Neuronal stem cell (in vitro differentiated cells): ENCODE results near the gene BCAS3.

Experiments
- DNase-seq: peaks from one replicate; pipeline ENCODE4 v3.0.0-alpha.2; 2013; ENCODE audit warnings: low spot score
- H2AFZ ChIP-seq: one replicate; pipeline ENCODE4 v1.6.1; 2013; ENCODE audit warnings: mild to moderate bottlenecking, low read length, inconsistent platforms
- H2AK5ac ChIP-seq: 2 replicates; pipeline ENCODE4 v1.6.1; 2013; ENCODE audit warnings: low read depth, mild to moderate bottlenecking, inconsistent platforms, low read length, moderate library complexity, mixed read lengths
- H2BK120ac ChIP-seq: 2 replicates; pipeline ENCODE4 v1.6.1; 2013; ENCODE audit warnings: low read depth, mild to moderate bottlenecking, inconsistent platforms, low read length, moderate library complexity, mixed read lengths
- H2BK12ac ChIP-seq: one replicate; pipeline ENCODE4 v1.6.1; 2013; ENCODE audit warnings: low read length, inconsistent platforms
- H2BK15ac ChIP-seq: 2 replicates; pipeline ENCODE4 v1.6.1; 2013; ENCODE audit warnings: mild to moderate bottlenecking, low read length, inconsistent platforms, mixed read lengths
- H2BK5ac ChIP-seq: one replicate; pipeline ENCODE4 v1.6.1; 2013; ENCODE audit warnings: inconsistent platforms, mild to moderate bottlenecking, low read length, moderate library complexity
- H3K14ac ChIP-seq: one replicate; pipeline ENCODE4 v1.6.1; 2013; ENCODE audit warnings: low read length, inconsistent platforms
- H3K18ac ChIP-seq: 2 replicates; pipeline ENCODE4 v1.6.1; 2013; ENCODE audit warnings: low read length, inconsistent platforms
- H3K23ac ChIP-seq: 2 replicates; pipeline ENCODE4 v1.6.1; 2013; ENCODE audit warnings: low read depth, mild to moderate bottlenecking, mixed read lengths, low read length, inconsistent platforms; ENCODE audit not compliant: poor library complexity
- H3K27ac ChIP-seq: replicated peaks from 3 replicates; pipeline ENCODE4 v1.5.1; 2013; ENCODE audit warnings: low read length, inconsistent platforms
- H3K27me3 ChIP-seq, 3 experiments: 2 replicates each; pipeline ENCODE4 v1.6.1; 2013; ENCODE audit warnings: low read length in 3 of 3, mild to moderate bottlenecking in 2 of 3, inconsistent platforms in 1 of 3, low read depth in 1 of 3, mixed read lengths in 1 of 3, moderate library complexity in 1 of 3; ENCODE audit not compliant: control insufficient read depth in 3 of 3, insufficient read depth in 3 of 3
- H3K36me3 ChIP-seq, 2 donors: replicated peaks in 1 of 2; 2 replicates each; pipeline ENCODE4 v1.6.1; 2013; ENCODE audit warnings: low read length in 2 of 2; ENCODE audit not compliant: control insufficient read depth in 2 of 2, insufficient read depth in 2 of 2
- H3K4ac ChIP-seq: 2 replicates; pipeline ENCODE4 v1.6.1; 2013; ENCODE audit warnings: inconsistent platforms, mild to moderate bottlenecking, low read length, moderate library complexity
- H3K4me1 ChIP-seq, 2 donors: 1 replicate in 1 of 2; 2 replicates in 1 of 2; pipeline ENCODE4 v1.6.1; 2013; ENCODE audit warnings: low read length in 2 of 2, low read depth in 1 of 2; ENCODE audit not compliant: control insufficient read depth in 2 of 2, insufficient read depth in 1 of 2
- H3K4me2 ChIP-seq: one replicate; pipeline ENCODE4 v1.6.1; 2013; ENCODE audit warnings: mild to moderate bottlenecking, low read length, inconsistent platforms; ENCODE audit not compliant: insufficient read depth, poor library complexity, severe bottlenecking
- H3K4me3 ChIP-seq, 2 donors: 2 replicates each; pipeline ENCODE4 v1.5.1; 2013; ENCODE audit warnings: low read length in 2 of 2, mild to moderate bottlenecking in 2 of 2, inconsistent platforms in 1 of 2, moderate library complexity in 1 of 2
- H3K79me1 ChIP-seq: one replicate; pipeline ENCODE4 v1.6.1; 2013; ENCODE audit warnings: low read depth, mild to moderate bottlenecking, inconsistent platforms, low read length, moderate library complexity
- H3K9ac ChIP-seq: one replicate; pipeline ENCODE4 v1.6.1; 2013; ENCODE audit warnings: mild to moderate bottlenecking, low read depth, low read length, inconsistent platforms; ENCODE audit not compliant: poor library complexity
- H3K9me3 ChIP-seq, 2 donors: replicated peaks in 1 of 2; 2 replicates each; pipeline versions ENCODE3 to v1.6.1; 2013; ENCODE audit warnings: low read length in 2 of 2, mild to moderate bottlenecking in 2 of 2, inconsistent platforms in 1 of 2, low read depth in 1 of 2, mixed read lengths in 1 of 2, moderate library complexity in 1 of 2; ENCODE audit not compliant: control insufficient read depth in 2 of 2, insufficient read depth in 1 of 2
- H4K8ac ChIP-seq: one replicate; pipeline ENCODE4 v1.6.1; 2013; ENCODE audit warnings: low read depth, mild to moderate bottlenecking, inconsistent platforms, low read length, moderate library complexity
- H4K91ac ChIP-seq: one replicate; pipeline ENCODE4 v1.6.1; 2013; ENCODE audit warnings: low read length, low read depth, mild to moderate bottlenecking, inconsistent platforms; ENCODE audit not compliant: poor library complexity
- WGBS, 2 donors: extraction: QIAGEN DNeasy Blood & Tissue Kit; methylation state at CpG; one replicate each; pipeline ENCODE4 v1.1.7; 2013; ENCODE audit warnings: missing lambda C conversion rate in 2 of 2, mixed read lengths in 1 of 2; ENCODE audit not compliant: insufficient read length in 2 of 2, insufficient replicate concordance in 1 of 2; ENCODE audit errors: extremely low coverage in 2 of 2; 5-methylcytosine and 5-hydroxymethylcytosine counted together

The BCAS3 gene

DNA sequence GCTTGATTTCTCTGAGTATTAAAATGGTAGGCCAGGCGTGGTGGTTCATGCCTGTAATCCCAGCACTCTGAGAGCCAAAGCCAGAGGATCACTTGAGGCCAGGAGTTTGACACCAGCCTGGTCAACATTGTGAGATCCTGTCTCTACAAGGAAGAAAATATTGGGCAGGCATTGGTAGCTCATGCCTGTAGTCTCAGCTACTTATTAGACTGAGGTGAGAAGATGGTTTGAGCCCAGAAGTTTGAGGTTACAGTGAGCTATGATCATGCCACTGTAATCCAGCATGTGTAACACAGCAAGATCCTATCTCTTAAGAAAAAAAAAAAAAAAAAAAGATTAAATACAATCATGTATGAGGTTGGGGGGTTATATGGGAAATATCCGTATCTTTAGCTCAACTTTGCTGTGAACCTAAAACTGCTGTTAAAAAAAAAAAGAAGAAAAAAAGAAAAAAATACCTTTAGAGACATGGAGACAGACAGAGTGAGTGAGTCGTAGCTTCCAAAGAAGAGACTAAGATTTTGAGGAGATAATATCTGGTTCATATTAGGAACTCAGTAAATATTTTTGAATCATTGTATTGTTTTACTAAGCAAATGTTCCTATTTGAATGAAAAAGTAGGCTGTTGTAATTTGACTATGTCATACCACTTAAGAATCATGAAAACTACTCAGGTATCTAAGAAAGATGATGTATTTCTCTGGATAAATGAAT lies 396.3 kb downstream of the BCAS3 start:
- no peak overlapping the region for H3K27ac ChIP-seq
- no peak overlapping the region for H3K18ac ChIP-seq
- H3K4me3 ChIP-seq = no peak overlapping the region
- no peaks in the 10 kb centered on the region for H3K36me3 ChIP-seq
- no peaks in the 10 kb centered on the region for H3K9me3 ChIP-seq
- no peak overlapping the region for H3K14ac ChIP-seq
- H3K4ac ChIP-seq = no peak overlapping the region
- H2BK5ac ChIP-seq = no peak overlapping the region
- no peak overlapping the region for H2BK120ac ChIP-seq
- no peak overlapping the region for H2BK15ac ChIP-seq
- DNase-seq = no peak
- no peaks in the 10 kb centered on the region for H3K27me3 ChIP-seq
- WGBS, 2 donors = no CpG with 5 or more reads among the region's 3 CpGs
- no peak overlapping the region for H4K8ac ChIP-seq
- no peak overlapping the region for H2BK12ac ChIP-seq
- H2AK5ac ChIP-seq = no peak overlapping the region
- H3K4me2 ChIP-seq = no peak overlapping the region
- H2AFZ ChIP-seq = no peak overlapping the region
- H3K79me1 ChIP-seq = no peaks in the 10 kb centered on the region
- H3K4me1 ChIP-seq = peaks cover 0 to 3% of the 10 kb centered on the region in 2 donors
- no peak overlapping the region for H3K9ac ChIP-seq
- no peak overlapping the region for H4K91ac ChIP-seq
- no peak overlapping the region for H3K23ac ChIP-seq

DNA sequence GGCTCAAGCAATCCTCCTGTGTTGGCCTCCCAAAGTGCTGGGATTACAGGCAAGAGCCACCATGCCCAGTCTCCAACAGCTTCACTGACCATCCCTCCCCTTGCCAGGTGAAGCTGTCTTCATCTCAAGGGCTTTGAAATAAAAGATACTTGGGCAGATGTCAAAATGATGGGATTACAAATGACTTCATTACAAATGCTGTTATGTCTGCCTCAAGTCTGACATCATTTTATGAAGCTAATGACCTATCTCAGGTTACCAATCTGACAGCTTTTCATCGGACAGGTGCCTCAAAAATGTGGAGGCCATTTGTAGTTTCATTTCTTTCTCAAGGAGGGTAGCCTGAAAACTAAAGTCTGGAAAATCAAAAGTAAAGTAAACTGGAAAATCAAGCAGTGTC lies 398.3 kb downstream of the BCAS3 start:
- Histone ChIP-seq H3K4me1 (peaks cover 0 to 3% of the 10 kb centered on the region in 2 donors), H3K79me1 (no peaks in the 10 kb centered on the region), H2BK5ac (no peak overlapping the region), H3K27ac (no peak overlapping the region), H3K27me3 (no peaks in the 10 kb centered on the region), H2BK120ac (no peak overlapping the region), H2AK5ac (no peak overlapping the region), H3K23ac (no peak overlapping the region), H3K9me3 (no peaks in the 10 kb centered on the region), H4K91ac (no peak overlapping the region), H3K9ac (no peak overlapping the region), H3K4me3 (no peak overlapping the region), H3K4me2 (no peak overlapping the region), H2BK12ac (no peak overlapping the region), H3K14ac (no peak overlapping the region), H3K18ac (no peak overlapping the region), H2AFZ (no peak overlapping the region), H3K4ac (no peak overlapping the region), H4K8ac (no peak overlapping the region), H3K36me3 (no peaks in the 10 kb centered on the region), H2BK15ac (no peak overlapping the region)
- DNase-seq = no peak
- WGBS, 2 donors = no CpG with 5 or more reads among the region's 1 CpG

DNA sequence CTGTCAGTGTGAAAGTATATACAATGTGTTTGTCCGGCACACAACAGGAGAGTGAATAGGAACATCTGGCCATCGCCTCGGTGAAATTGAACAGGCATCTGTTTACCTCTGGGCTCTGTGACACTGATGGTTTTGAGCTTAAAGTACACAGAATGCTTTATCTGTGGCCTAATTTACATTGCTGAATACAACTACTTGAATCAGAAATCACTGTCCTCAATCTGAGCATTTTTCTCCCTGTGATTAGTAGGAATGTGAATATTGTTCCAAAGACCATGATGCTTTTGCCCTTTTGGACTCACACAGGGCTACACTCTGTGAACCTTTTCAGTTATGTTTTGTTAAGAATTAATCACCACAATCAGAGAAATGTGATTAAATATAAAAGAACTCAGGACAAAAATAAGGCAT lies 399.0 kb downstream of the BCAS3 start:
- Histone ChIP-seq H2BK5ac (no peak overlapping the region), H2AK5ac (no peak overlapping the region), H3K9ac (no peak overlapping the region), H3K36me3 (no peaks in the 10 kb centered on the region), H3K23ac (no peak overlapping the region), H3K9me3 (no peaks in the 10 kb centered on the region), H3K4me3 (no peak overlapping the region), H3K14ac (no peak overlapping the region), H3K27me3 (no peaks in the 10 kb centered on the region), H3K79me1 (no peaks in the 10 kb centered on the region), H2BK120ac (no peak overlapping the region), H3K27ac (no peak overlapping the region), H3K18ac (no peak overlapping the region), H4K91ac (no peak overlapping the region), H3K4me2 (no peak overlapping the region), H2AFZ (peak overlapping the region; percentile 25), H4K8ac (no peak overlapping the region), H2BK12ac (no peak overlapping the region), H3K4me1 (peaks cover 0 to 3% of the 10 kb centered on the region in 2 donors), H2BK15ac (no peak overlapping the region), H3K4ac (no peak overlapping the region)
- no peak for DNase-seq
- WGBS, 2 donors = no CpG with 5 or more reads among the region's 3 CpGs

DNA sequence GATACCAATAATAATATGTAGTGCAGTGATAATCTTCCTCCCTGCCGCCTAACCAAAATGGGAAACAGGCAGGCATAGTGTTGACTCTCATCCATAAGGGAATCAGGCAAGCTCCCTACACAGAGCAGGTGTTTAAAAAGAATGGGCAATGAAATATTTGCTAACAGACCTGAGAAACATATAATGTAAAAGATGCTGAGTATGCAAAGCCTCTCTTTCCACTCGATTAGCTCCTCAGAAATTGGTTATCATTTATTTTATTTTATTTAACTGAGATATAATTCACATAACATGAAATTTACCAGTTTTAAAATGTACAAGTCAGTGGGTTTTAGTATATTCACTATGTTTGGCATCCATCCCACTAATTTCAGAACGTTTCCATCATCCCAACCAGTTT lies 404.3 kb downstream of the BCAS3 start:
- Histone ChIP-seq H3K14ac (no peak overlapping the region), H3K18ac (no peak overlapping the region), H3K27me3 (no peaks in the 10 kb centered on the region), H2AFZ (no peak overlapping the region), H2BK120ac (no peak overlapping the region), H3K27ac (peak overlapping the region; percentile 10), H3K4me2 (no peak overlapping the region), H3K36me3 (no peaks in the 10 kb centered on the region), H4K8ac (no peak overlapping the region), H2BK5ac (no peak overlapping the region), H3K9ac (no peak overlapping the region), H2BK15ac (no peak overlapping the region), H4K91ac (no peak overlapping the region), H3K4ac (no peak overlapping the region), H3K4me3 (no peak overlapping the region), H2BK12ac (no peak overlapping the region), H3K23ac (no peak overlapping the region), H3K79me1 (no peaks in the 10 kb centered on the region), H3K9me3 (no peaks in the 10 kb centered on the region), H3K4me1 (no peaks in the 10 kb centered on the region), H2AK5ac (no peak overlapping the region)
- no CpG with 5 or more reads among the region's 3 CpGs for WGBS, 2 donors
- DNase-seq = no peak
